SK-N-SH (cell line): ENCODE measurements around the gene AP2S1. TPM values are rescaled to one million over a fixed set of nuclear protein-coding genes. Genes with fewer than 3 reads are reported as not detected.
A peak's percentile ranks its signal among the peaks of the same experiment; 100 is the strongest.

Experiments
- CTCF ChIA-PET: fragments of 300-600, 350-600 bp; formaldehyde crosslinking; extraction: SDS; loops from one replicate; lab custom pipeline; 2021; lab: Yijun Ruan, JAX
- POLR2A ChIA-PET: fragments of 350-600 bp; sonication (Branson Sonifier 250); formaldehyde crosslinking; extraction: SDS; loops from one replicate; lab custom pipeline; 2020; ENCODE audit warnings: antibody characterized with exemption, inconsistent platforms; lab: Yijun Ruan, JAX
- DNase-seq: peaks from one replicate; pipeline ENCODE4 v3.0.0; 2012
- H2AFZ ChIP-seq: fragments of 200-600 bp; sonication (generic); 2 replicates; pipeline ENCODE4 v1.8.1; 2016; ENCODE audit warnings: antibody characterized with exemption, mild to moderate bottlenecking, low read depth
- H3F3A ChIP-seq: fragments of 200-600 bp; sonication (generic); replicated peaks from 2 replicates; pipeline ENCODE3; 2016; ENCODE audit warnings: antibody characterized with exemption, mild to moderate bottlenecking; ENCODE audit not compliant: insufficient read depth
- H3K27ac ChIP-seq, 2 experiments: fragments of 200-500 bp in 1 of 2; fragments of 200-600 bp in 1 of 2; sonication (Bioruptor generic) in 1 of 2; sonication (generic), shearing (Covaris generic) in 1 of 2; 2 replicates each; pipeline versions ENCODE4 v1.5.1 to v1.6.1; 2014 to 2016; ENCODE audit warnings: low read depth in 2 of 2, inconsistent platforms in 1 of 2, low read length in 1 of 2, mild to moderate bottlenecking in 1 of 2, mixed read lengths in 1 of 2
- H3K27me3 ChIP-seq: fragments of 200-600 bp; sonication (generic), shearing (Covaris generic); 2 replicates; pipeline ENCODE4 v1.6.1; 2016; ENCODE audit warnings: mixed run types; ENCODE audit not compliant: insufficient read depth
- H3K36me3 ChIP-seq, 2 experiments: fragments of 200-500 bp in 1 of 2; fragments of 200-600 bp in 1 of 2; sonication (Bioruptor generic) in 1 of 2; sonication (generic) in 1 of 2; replicated peaks in 1 of 2; 2 replicates each; pipeline versions ENCODE3 to v1.5.1; 2014 to 2016; ENCODE audit warnings: low read length in 1 of 2, mild to moderate bottlenecking in 1 of 2; ENCODE audit not compliant: insufficient read depth in 2 of 2, control insufficient read depth in 1 of 2
- H3K4me1 ChIP-seq, 2 experiments: fragments of 200-500 bp in 1 of 2; fragments of 200-600 bp in 1 of 2; sonication (Bioruptor generic) in 1 of 2; sonication (generic), shearing (Covaris generic) in 1 of 2; 2 replicates each; pipeline versions ENCODE4 v1.5.1 to v1.6.1; 2014 to 2016; ENCODE audit warnings: low read depth in 1 of 2, low read length in 1 of 2, mixed run types in 1 of 2; ENCODE audit not compliant: insufficient read depth in 2 of 2, control insufficient read depth in 1 of 2
- H3K4me2 ChIP-seq: fragments of 200-600 bp; sonication (generic), shearing (Covaris generic); 2 replicates; pipeline ENCODE4 v1.6.1; 2017; ENCODE audit warnings: mixed run types
- H3K4me3 ChIP-seq, 2 experiments: fragments of 200-500 bp in 1 of 2; fragments of 200-600 bp in 1 of 2; sonication (Bioruptor generic) in 1 of 2; sonication (generic), shearing (Covaris generic) in 1 of 2; 2 replicates each; pipeline versions ENCODE4 v1.5.1 to v1.8.1; 2014 to 2016; ENCODE audit warnings: low read depth in 2 of 2, inconsistent platforms in 1 of 2, low read length in 1 of 2, mild to moderate bottlenecking in 1 of 2, mixed read lengths in 1 of 2, moderate library complexity in 1 of 2
- H3K79me2 ChIP-seq: fragments of 200-600 bp; sonication (generic); 2 replicates; pipeline ENCODE4 v1.8.1; 2017; ENCODE audit warnings: mild to moderate bottlenecking; ENCODE audit not compliant: insufficient read depth
- H3K9ac ChIP-seq: fragments of 200-600 bp; sonication (generic); 2 replicates; pipeline ENCODE4 v1.6.1; 2017; ENCODE audit warnings: mixed run types
- H3K9me2 ChIP-seq: fragments of 200-600 bp; sonication (generic); 2 replicates; pipeline ENCODE4 v1.6.1; 2017; ENCODE audit warnings: mixed run types
- H3K9me3 ChIP-seq: fragments of 200-600 bp; sonication (generic); 2 replicates; pipeline ENCODE4 v1.6.1; 2017; ENCODE audit warnings: mixed run types, mild to moderate bottlenecking, moderate library complexity
- H4K20me1 ChIP-seq: fragments of 200-600 bp; sonication (generic); 2 replicates; pipeline ENCODE4 v1.6.1; 2017; ENCODE audit warnings: mild to moderate bottlenecking, mixed run types; ENCODE audit not compliant: insufficient read depth
- CTCF ChIP-seq: fragments of 200-600 bp; sonication (generic); IDR thresholded peaks from 2 replicates; pipeline ENCODE4 v1.6.1; 2017; ENCODE audit warnings: antibody characterized with exemption, mild to moderate bottlenecking, moderate library complexity
- EP300 ChIP-seq, 2 experiments: IDR thresholded peaks; 2 replicates each; pipeline versions ENCODE4 v1.4.0 to v1.6.1; 2012; ENCODE audit warnings: borderline replicate concordance in 1 of 2, low read depth in 1 of 2, low read length in 1 of 2
- GATA2 ChIP-seq: sonication (generic); formaldehyde crosslinking; IDR thresholded peaks from 2 replicates; pipeline ENCODE4 v1.5.0; 2020; ENCODE audit warnings: mild to moderate bottlenecking, missing genetic modification reagents
- IRF3 ChIP-seq: fragments of 150-350 bp; IDR thresholded peaks from 2 replicates; pipeline ENCODE4 v1.6.1; 2016; ENCODE audit warnings: mild to moderate bottlenecking, low read depth, low read length
- JUND ChIP-seq: IDR thresholded peaks from 2 replicates; pipeline ENCODE4 v1.4.0; 2012
- MEF2A ChIP-seq: IDR thresholded peaks from 2 replicates; pipeline ENCODE4 v1.4.0; 2012; ENCODE audit warnings: low read depth, borderline replicate concordance
- MXI1 ChIP-seq: IDR thresholded peaks from 2 replicates; pipeline ENCODE4 v1.6.1; 2012; ENCODE audit warnings: mild to moderate bottlenecking, low read depth, low read length, improper control_type of control experiment
- NFIC ChIP-seq: IDR thresholded peaks from 2 replicates; pipeline ENCODE4 v1.4.0; 2012; ENCODE audit warnings: borderline replicate concordance
- NRF1 ChIP-seq: IDR thresholded peaks from 2 replicates; pipeline ENCODE4 v1.6.1; 2012; ENCODE audit warnings: low read depth, mild to moderate bottlenecking, low read length
- POLR2AphosphoS5 ChIP-seq: IDR thresholded peaks from 2 replicates; pipeline ENCODE4 v1.6.1; 2012; ENCODE audit warnings: low read depth, low read length
- RAD21 ChIP-seq: IDR thresholded peaks from 2 replicates; pipeline ENCODE4 v1.6.1; 2012; ENCODE audit warnings: mild to moderate bottlenecking, low read length
- RCOR1 ChIP-seq: fragments of 150-350 bp; IDR thresholded peaks from 2 replicates; pipeline ENCODE4 v1.6.1; 2017; ENCODE audit warnings: antibody characterized with exemption, low read length
- REST ChIP-seq: IDR thresholded peaks from 2 replicates; pipeline ENCODE4 v1.6.1; 2012; ENCODE audit warnings: mild to moderate bottlenecking, low read depth, low read length, moderate library complexity
- RFX5 ChIP-seq: IDR thresholded peaks from 2 replicates; pipeline ENCODE4 v1.6.1; 2012; ENCODE audit warnings: mild to moderate bottlenecking, improper control_type of control experiment, low read length
- RXRA ChIP-seq: IDR thresholded peaks from 2 replicates; pipeline ENCODE4 v1.4.0; 2012; ENCODE audit warnings: low read depth, mild to moderate bottlenecking, borderline replicate concordance
- SMC3 ChIP-seq: IDR thresholded peaks from 2 replicates; pipeline ENCODE4 v1.6.1; 2012; ENCODE audit warnings: low read depth, low read length, improper control_type of control experiment
- TAF1 ChIP-seq: IDR thresholded peaks from 2 replicates; pipeline ENCODE4 v1.6.1; 2012; ENCODE audit warnings: low read depth, mild to moderate bottlenecking, low read length, moderate library complexity, borderline replicate concordance
- USF1 ChIP-seq: IDR thresholded peaks from 2 replicates; pipeline ENCODE4 v1.4.0; 2012; ENCODE audit warnings: low read depth, borderline replicate concordance
- USF2 ChIP-seq: fragments of 150-350 bp; IDR thresholded peaks from 2 replicates; pipeline ENCODE4 v1.6.1; 2017; ENCODE audit warnings: antibody characterized with exemption, low read length, low read depth, borderline replicate concordance
- ZBTB33 ChIP-seq: IDR thresholded peaks from 2 replicates; pipeline ENCODE4 v1.4.0; 2012; ENCODE audit warnings: low read depth, borderline replicate concordance
- WGBS: methylation state at CpG from one replicate; pipeline ENCODE4 v1.1.6; 2017; ENCODE audit warnings: low lambda C conversion rate; 5-methylcytosine and 5-hydroxymethylcytosine counted together
- polyA plus RNA-seq, 3 experiments: library from polyadenylated mRNA; depleted of rRNA; stranded (reverse); fragments of >200 nt; gene quantifications; 2 replicates each; pipeline ENCODE4 v1.2.3, GENCODE V29; 2012

AP2S1 gene
- polyA plus RNA-seq, 1 of the 3 experiments (the other 2 are of a cell fraction): 565 TPM

- Histone ChIP-seq H3K9me2 (no peaks in the 10 kb centered on the region), H3K4me1 (peaks cover 0 to 3% of the 10 kb centered on the region in 2 experiments; a peak in 1 of 4 replicates), H3K27ac (peak overlapping the region; percentile 16 to 30; a peak in 3 of 4 replicates), H3K79me2 (peaks cover 41% of the 10 kb centered on the region), H3K27me3 (no peaks in the 10 kb centered on the region), H3K9ac (no peak overlapping the region), H3K4me3 (no peak overlapping the region; a peak in 1 of 4 replicates), H3K9me3 (no peaks in the 10 kb centered on the region), H2AFZ (no peak overlapping the region), H3K36me3 (peaks cover 14 to 17% of the 10 kb centered on the region in 2 experiments), H3F3A (peaks cover 26% of the 10 kb centered on the region), H4K20me1 (no peaks in the 10 kb centered on the region; the same call in 1 of the 2 replicates), H3K4me2 (no peak overlapping the region)
- peak; percentile 6 for DNase-seq
- CTCF ChIA-PET: interaction anchor here (0.5 to 11.8 kb wide), 46 partner anchors 9 to 268 kb away, joined by 3 to 170 read pairs (median 4); partner anchors contain the start of genes AP2S1 and SLC1A5
- no peak for TF ChIP-seq IRF3
- TF ChIP-seq EP300 (IDR thresholded peaks at IDR 0.05; ENCODE audit: borderline replicate concordance in 1 of 2, low read depth in 1 of 2, low read length in 1 of 2): no peak
- no peak for TF ChIP-seq TAF1
- no peak for TF ChIP-seq ZBTB33
- no peak for TF ChIP-seq RFX5
- TF ChIP-seq POLR2AphosphoS5: no peak
- no peak for TF ChIP-seq SMC3
- no peak for TF ChIP-seq NRF1
- TF ChIP-seq RAD21: no peak
- no peak for TF ChIP-seq MXI1
- no peak for TF ChIP-seq CTCF
- TF ChIP-seq MEF2A: no peak
- TF ChIP-seq USF2: no peak
- TF ChIP-seq NFIC: no peak
- TF ChIP-seq USF1: no peak
- no peak for TF ChIP-seq RCOR1
- no peak for TF ChIP-seq GATA2 (CRISPR knock-in tag)
- no peak for TF ChIP-seq REST
- TF ChIP-seq JUND: no peak
- no peak for TF ChIP-seq RXRA
- POLR2A ChIA-PET: interaction anchor here (0.6 to 0.7 kb wide), 4 partner anchors 53 to 117 kb away, joined by 3 to 5 read pairs (median 4); no protein-coding TSS in a partner anchor
- 81% methylated on average over 11 of the region's 12 CpGs for WGBS
Measured at GRCh38 chr19:46839752-46840497, 10.7 kb downstream of the AP2S1 start.
